ENCODE data around the gene ZSWIM4. TPM values are rescaled to one million over a fixed set of nuclear protein-coding genes. Genes with fewer than 3 reads are reported as not detected.

ZSWIM4 gene
- polyA plus RNA-seq, 1 of the 3 experiments (the other 2 are of a cell fraction): 4.7 TPM

DNA sequence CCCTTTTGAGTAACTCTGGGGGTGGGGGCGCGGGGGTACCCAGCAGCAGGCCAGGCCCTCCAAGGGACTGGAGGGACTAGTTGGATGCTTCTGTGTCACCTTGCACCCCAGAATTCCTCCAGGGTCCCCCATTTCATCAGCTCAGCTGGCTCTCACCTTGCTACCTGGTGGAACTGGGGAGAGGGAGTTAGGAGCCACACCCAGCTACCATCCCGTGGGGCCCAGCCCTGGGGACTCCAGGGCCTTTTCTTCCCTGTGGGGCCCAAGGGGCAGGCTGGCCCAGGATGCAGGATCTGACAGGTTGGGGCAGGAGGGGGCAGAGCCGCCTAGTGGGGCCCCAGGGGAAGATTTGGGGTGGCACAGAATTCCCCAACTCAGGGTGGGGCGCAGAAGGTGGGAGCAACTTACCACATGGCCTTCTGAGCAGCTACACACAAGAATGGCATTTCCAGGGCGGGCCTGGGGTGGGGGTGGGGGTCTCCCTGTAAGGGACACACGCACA is 48.9 kb downstream of the ZSWIM4 start:
- no peak overlapping the region for H2AFZ ChIP-seq (ENCODE audit: low read depth)
- ChIA-PET CTCF (no interaction called here), POLR2A (no interaction called here)
- H3K36me3 ChIP-seq (replicated peaks in 1 of 2; ENCODE audit: control insufficient read depth in 1 of 2, insufficient read depth in 2 of 2, low read length in 1 of 2): peaks cover 5 to 17% of the 10 kb centered on the region in 2 experiments
- H3K9ac ChIP-seq: peak overlapping the region; percentile 99
- no peaks in the 10 kb centered on the region for H3K9me2 ChIP-seq
- peaks cover 33% of the 10 kb centered on the region for H4K20me1 ChIP-seq (ENCODE audit: insufficient read depth)
- peaks cover 75% of the 10 kb centered on the region for H3F3A ChIP-seq (replicated peaks; ENCODE audit: insufficient read depth)
- peak overlapping the region; percentile 82 to 100 for H3K27ac ChIP-seq (ENCODE audit: low read depth in 2 of 2, low read length in 1 of 2)
- H3K4me3 ChIP-seq (ENCODE audit: low read depth in 2 of 2, low read length in 1 of 2): peak overlapping the region in 1 of 2 experiments; percentile 35; a peak in 1 of 4 replicates
- DNase-seq: no peak
- H3K4me1 ChIP-seq (ENCODE audit: control insufficient read depth in 1 of 2, insufficient read depth in 2 of 2, low read depth in 1 of 2, low read length in 1 of 2): peaks cover 30 to 49% of the 10 kb centered on the region in 2 experiments; a peak in 3 of 4 replicates
- H3K9me3 ChIP-seq: no peaks in the 10 kb centered on the region
- peaks cover 51% of the 10 kb centered on the region for H3K79me2 ChIP-seq (ENCODE audit: insufficient read depth)
- H3K27me3 ChIP-seq (ENCODE audit: insufficient read depth): no peaks in the 10 kb centered on the region
- peak overlapping the region; percentile 99; the same call in 1 of the 2 replicates for H3K4me2 ChIP-seq
- 74% methylated on average over 5 of the region's 7 CpGs for WGBS (ENCODE audit: low lambda C conversion rate)
- no peak for TF ChIP-seq NRF1 (IDR thresholded peaks at IDR 0.05; ENCODE audit: low read depth, low read length)
- TF ChIP-seq FOSL2 (IDR thresholded peaks at IDR 0.05; ENCODE audit: borderline replicate concordance, low read depth): no peak
- TF ChIP-seq CHD2 (IDR thresholded peaks at IDR 0.05; ENCODE audit: low read length, partially characterized antibody): no peak
- no peak for TF ChIP-seq RFX5 (IDR thresholded peaks at IDR 0.05; ENCODE audit: low read length)

- peaks cover 40 to 44% of the 10 kb centered on the region in 2 experiments; a peak in 3 of 4 replicates for H3K4me1 ChIP-seq (ENCODE audit: control insufficient read depth in 1 of 2, insufficient read depth in 2 of 2, low read depth in 1 of 2, low read length in 1 of 2)
- ChIA-PET POLR2A (interaction anchor here (0.5 to 2.2 kb wide), 10 partner anchors 7 to 683 kb away, joined by 3 to 8 read pairs (median 4); partner anchors contain the start of genes C19orf53 and ZSWIM4), CTCF (interaction anchor here (1.0 to 2.9 kb wide), 5 partner anchors 10 to 62 kb away, joined by 3 to 18 read pairs (median 8); no protein-coding TSS in a partner anchor)
- H2AFZ ChIP-seq (ENCODE audit: low read depth): no peak overlapping the region
- WGBS (ENCODE audit: low lambda C conversion rate): 0% methylated on average over 18 of the region's 23 CpGs
- peak overlapping the region; percentile 94 for H3K9ac ChIP-seq
- peaks cover 64% of the 10 kb centered on the region for H3F3A ChIP-seq (replicated peaks; ENCODE audit: insufficient read depth)
- peak overlapping the region; percentile 73 for H3K4me2 ChIP-seq
- no peaks in the 10 kb centered on the region for H3K27me3 ChIP-seq (ENCODE audit: insufficient read depth)
- no peaks in the 10 kb centered on the region for H3K9me3 ChIP-seq
- peaks cover 8% of the 10 kb centered on the region for H4K20me1 ChIP-seq (ENCODE audit: insufficient read depth)
- H3K79me2 ChIP-seq (ENCODE audit: insufficient read depth): peaks cover 25% of the 10 kb centered on the region
- peak overlapping the region; percentile 100 for H3K27ac ChIP-seq (ENCODE audit: low read depth in 2 of 2, low read length in 1 of 2)
- no peaks in the 10 kb centered on the region for H3K9me2 ChIP-seq
- peak overlapping the region; percentile 52 to 65 for H3K4me3 ChIP-seq (ENCODE audit: low read depth in 2 of 2, low read length in 1 of 2)
- DNase-seq: peak; percentile 91
- peaks cover 0 to 2% of the 10 kb centered on the region in 2 experiments for H3K36me3 ChIP-seq (replicated peaks in 1 of 2; ENCODE audit: control insufficient read depth in 1 of 2, insufficient read depth in 2 of 2, low read length in 1 of 2)
- TF ChIP-seq MXI1 (IDR thresholded peaks at IDR 0.05; ENCODE audit: low read depth, low read length) (peak; percentile 48; the same call in 1 of the 2 replicates), MEF2A (IDR thresholded peaks at IDR 0.05; ENCODE audit: borderline replicate concordance, low read depth) (no peak), REST (IDR thresholded peaks at IDR 0.05; ENCODE audit: low read depth, low read length) (no peak), USF2 (IDR thresholded peaks at IDR 0.05; ENCODE audit: borderline replicate concordance, low read depth, low read length) (no peak), FOXM1 (IDR thresholded peaks at IDR 0.05; ENCODE audit: low read depth) (0 out of 2 replicates have a peak, but pooled peaks have one; percentile 46), RXRA (IDR thresholded peaks at IDR 0.05; ENCODE audit: borderline replicate concordance, low read depth) (0 out of 2 replicates have a peak, but pooled peaks have one; percentile 44), EZH2phosphoT487 (IDR thresholded peaks at IDR 0.05; ENCODE audit: borderline replicate concordance, low read depth) (no peak), FOXJ3 (CRISPR knock-in tag; IDR thresholded peaks at IDR 0.05) (no peak), YY1 (IDR thresholded peaks at IDR 0.05; ENCODE audit: low read depth) (0 out of 2 replicates have a peak, but pooled peaks have one; percentile 0), SIN3A (IDR thresholded peaks at IDR 0.05; ENCODE audit: borderline replicate concordance, low read depth, low read length) (no peak), TAF1 (IDR thresholded peaks at IDR 0.05; ENCODE audit: borderline replicate concordance, low read depth, low read length) (no peak), JUND (IDR thresholded peaks at IDR 0.05) (peak; percentile 83)
- TF ChIP-seq, protein P1, sequence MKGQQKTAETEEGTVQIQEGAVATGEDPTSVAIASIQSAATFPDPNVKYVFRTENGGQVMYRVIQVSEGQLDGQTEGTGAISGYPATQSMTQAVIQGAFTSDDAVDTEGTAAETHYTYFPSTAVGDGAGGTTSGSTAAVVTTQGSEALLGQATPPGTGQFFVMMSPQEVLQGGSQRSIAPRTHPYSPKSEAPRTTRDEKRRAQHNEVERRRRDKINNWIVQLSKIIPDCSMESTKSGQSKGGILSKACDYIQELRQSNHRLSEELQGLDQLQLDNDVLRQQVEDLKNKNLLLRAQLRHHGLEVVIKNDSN (IDR thresholded peaks at IDR 0.05; ENCODE audit: borderline replicate concordance, low read depth): no peak
- TF ChIP-seq, protein P2, sequence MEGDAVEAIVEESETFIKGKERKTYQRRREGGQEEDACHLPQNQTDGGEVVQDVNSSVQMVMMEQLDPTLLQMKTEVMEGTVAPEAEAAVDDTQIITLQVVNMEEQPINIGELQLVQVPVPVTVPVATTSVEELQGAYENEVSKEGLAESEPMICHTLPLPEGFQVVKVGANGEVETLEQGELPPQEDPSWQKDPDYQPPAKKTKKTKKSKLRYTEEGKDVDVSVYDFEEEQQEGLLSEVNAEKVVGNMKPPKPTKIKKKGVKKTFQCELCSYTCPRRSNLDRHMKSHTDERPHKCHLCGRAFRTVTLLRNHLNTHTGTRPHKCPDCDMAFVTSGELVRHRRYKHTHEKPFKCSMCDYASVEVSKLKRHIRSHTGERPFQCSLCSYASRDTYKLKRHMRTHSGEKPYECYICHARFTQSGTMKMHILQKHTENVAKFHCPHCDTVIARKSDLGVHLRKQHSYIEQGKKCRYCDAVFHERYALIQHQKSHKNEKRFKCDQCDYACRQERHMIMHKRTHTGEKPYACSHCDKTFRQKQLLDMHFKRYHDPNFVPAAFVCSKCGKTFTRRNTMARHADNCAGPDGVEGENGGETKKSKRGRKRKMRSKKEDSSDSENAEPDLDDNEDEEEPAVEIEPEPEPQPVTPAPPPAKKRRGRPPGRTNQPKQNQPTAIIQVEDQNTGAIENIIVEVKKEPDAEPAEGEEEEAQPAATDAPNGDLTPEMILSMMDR (IDR thresholded peaks at IDR 0.05): no peak
Observed at GRCh38 chr19:13846557-13847406, 51.5 kb downstream of the ZSWIM4 start.

All from SK-N-SH (cell line).